NT2/D1 (cell line): ENCODE measurements around the gene SH3GLB1.

Experiments used
- DNase-seq: peaks from one replicate; pipeline ENCODE4 v3.0.0-alpha.2; 2011; ENCODE audit warnings: low read depth, low spot score
- H3K27me3 ChIP-seq: 2 replicates; pipeline ENCODE4 v1.6.0; 2011; ENCODE audit warnings: mild to moderate bottlenecking; ENCODE audit not compliant: insufficient read length, insufficient read depth
- H3K36me3 ChIP-seq: 2 replicates; pipeline ENCODE4 v1.6.1; 2011; ENCODE audit warnings: mild to moderate bottlenecking, low read length, mixed read lengths; ENCODE audit not compliant: insufficient read depth, insufficient read length
- H3K4me1 ChIP-seq: 2 replicates; pipeline ENCODE4 v1.5.1; 2011; ENCODE audit not compliant: insufficient read depth, insufficient read length
- H3K4me3 ChIP-seq: 2 replicates; pipeline ENCODE4 v1.5.1; 2011; ENCODE audit warnings: low read depth; ENCODE audit not compliant: insufficient read length
- H3K9ac ChIP-seq: 2 replicates; pipeline ENCODE4 v1.6.0; 2011; ENCODE audit warnings: low read depth; ENCODE audit not compliant: insufficient read length
- H3K9me3 ChIP-seq: 2 replicates; pipeline ENCODE4 v1.5.1; 2011; ENCODE audit warnings: mild to moderate bottlenecking, low read length; ENCODE audit not compliant: insufficient read depth
- SUZ12 ChIP-seq: IDR thresholded peaks from 2 replicates; pipeline ENCODE4 v1.6.1; 2011; ENCODE audit not compliant: insufficient read length, insufficient read depth; ENCODE audit errors: extremely low read depth
- YY1 ChIP-seq: IDR thresholded peaks from 2 replicates; pipeline ENCODE4 v1.6.1; 2011; ENCODE audit not compliant: insufficient read length, insufficient read depth
- ZNF274 ChIP-seq: IDR thresholded peaks from 2 replicates; pipeline ENCODE4 v1.6.1; 2011; ENCODE audit warnings: mild to moderate bottlenecking, low read depth, low read length

SH3GLB1 gene

DNA sequence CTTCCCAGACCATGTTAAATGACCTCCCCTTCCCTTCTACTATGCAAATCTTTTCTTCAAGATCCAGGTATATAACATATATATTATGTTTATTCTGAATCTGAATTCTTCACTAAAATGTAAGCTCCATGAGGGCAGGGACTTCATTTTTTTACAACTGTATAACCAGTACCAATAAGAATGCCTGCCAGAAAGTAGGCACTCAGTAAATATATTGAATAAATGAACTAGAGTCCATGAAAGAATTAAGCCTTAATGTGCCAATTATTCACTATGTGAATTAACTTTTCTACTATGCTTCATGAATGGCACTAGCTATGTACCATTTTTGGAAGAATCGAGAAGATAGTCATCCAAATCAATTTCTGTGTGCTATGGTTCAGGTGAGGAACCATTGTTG lies 60.1 kb downstream of the SH3GLB1 start:
- no peaks in the 10 kb centered on the region for H3K4me1 ChIP-seq
- H3K36me3 ChIP-seq = no peaks in the 10 kb centered on the region
- TF ChIP-seq SUZ12 = no peak
- no peak for TF ChIP-seq ZNF274
- TF ChIP-seq YY1 = no peak
- H3K9ac ChIP-seq = no peak overlapping the region
- no peak overlapping the region for H3K4me3 ChIP-seq
- no peak for DNase-seq
- no peaks in the 10 kb centered on the region for H3K27me3 ChIP-seq
- H3K9me3 ChIP-seq = no peaks in the 10 kb centered on the region

GRCh38 chr1:86765073-86765472 lies 60.7 kb downstream of the SH3GLB1 start:
- H3K4me3 ChIP-seq = no peak overlapping the region
- TF ChIP-seq YY1 = no peak
- no peak for TF ChIP-seq ZNF274
- TF ChIP-seq SUZ12 = no peak
- H3K4me1 ChIP-seq = no peaks in the 10 kb centered on the region
- no peaks in the 10 kb centered on the region for H3K9me3 ChIP-seq
- DNase-seq = no peak
- H3K9ac ChIP-seq = no peak overlapping the region
- H3K27me3 ChIP-seq = no peaks in the 10 kb centered on the region
- no peaks in the 10 kb centered on the region for H3K36me3 ChIP-seq

DNA sequence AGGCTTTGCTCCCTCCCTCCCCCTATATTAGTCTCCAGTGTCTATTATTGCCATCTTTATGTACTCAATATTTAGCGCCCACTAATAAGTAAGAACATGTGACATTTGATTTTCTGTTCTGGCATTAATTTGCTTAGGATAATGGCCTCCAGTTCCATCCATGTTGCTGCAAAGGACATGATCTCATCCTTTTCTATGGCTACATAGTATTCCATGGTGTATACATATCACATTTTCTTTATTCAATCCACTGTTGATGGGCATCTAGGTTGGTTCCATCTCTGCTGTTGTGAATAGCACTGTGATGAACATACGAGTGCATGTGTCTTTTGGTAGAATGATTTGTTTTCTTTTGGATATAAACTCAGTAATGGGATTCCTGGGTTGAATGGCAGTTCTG lies 61.3 kb downstream of the SH3GLB1 start:
- no peaks in the 10 kb centered on the region for H3K36me3 ChIP-seq
- no peaks in the 10 kb centered on the region for H3K27me3 ChIP-seq
- H3K4me1 ChIP-seq = no peaks in the 10 kb centered on the region
- DNase-seq = no peak
- no peak overlapping the region for H3K4me3 ChIP-seq
- TF ChIP-seq SUZ12 = no peak
- TF ChIP-seq ZNF274 = no peak
- no peak for TF ChIP-seq YY1
- no peak overlapping the region for H3K9ac ChIP-seq
- H3K9me3 ChIP-seq = no peaks in the 10 kb centered on the region

GRCh38 chr1:86768554-86768953 lies 64.2 kb downstream of the SH3GLB1 start:
- no peaks in the 10 kb centered on the region for H3K36me3 ChIP-seq
- H3K9ac ChIP-seq = no peak overlapping the region
- H3K9me3 ChIP-seq = no peaks in the 10 kb centered on the region
- no peaks in the 10 kb centered on the region for H3K4me1 ChIP-seq
- no peaks in the 10 kb centered on the region for H3K27me3 ChIP-seq
- DNase-seq = no peak
- TF ChIP-seq YY1 = no peak
- TF ChIP-seq ZNF274 = no peak
- TF ChIP-seq SUZ12 = no peak
- H3K4me3 ChIP-seq = no peak overlapping the region

DNA sequence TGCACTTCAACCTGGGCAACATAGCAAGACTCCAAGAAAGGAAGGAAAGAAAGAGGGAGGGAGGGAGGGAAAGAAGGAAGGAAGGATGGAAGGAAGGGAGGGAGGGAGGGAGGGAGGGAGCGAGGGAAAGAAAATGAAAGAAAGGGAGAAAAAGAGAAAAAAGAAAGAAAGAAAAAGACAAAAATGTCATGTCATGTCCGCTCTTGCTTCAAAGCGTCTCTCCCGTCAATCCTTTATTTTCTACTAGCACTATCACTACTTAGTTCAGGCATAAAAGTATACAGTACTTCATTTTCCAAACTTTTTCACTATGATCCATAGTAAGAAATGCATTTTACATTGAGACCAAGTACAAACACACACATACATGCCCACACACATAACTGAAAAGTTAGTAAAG lies 64.7 kb downstream of the SH3GLB1 start:
- H3K4me1 ChIP-seq = no peaks in the 10 kb centered on the region
- no peak overlapping the region for H3K4me3 ChIP-seq
- no peaks in the 10 kb centered on the region for H3K9me3 ChIP-seq
- no peak for DNase-seq
- H3K9ac ChIP-seq = no peak overlapping the region
- no peaks in the 10 kb centered on the region for H3K36me3 ChIP-seq
- TF ChIP-seq ZNF274 (no peak), SUZ12 (no peak), YY1 (no peak)
- no peaks in the 10 kb centered on the region for H3K27me3 ChIP-seq

DNA sequence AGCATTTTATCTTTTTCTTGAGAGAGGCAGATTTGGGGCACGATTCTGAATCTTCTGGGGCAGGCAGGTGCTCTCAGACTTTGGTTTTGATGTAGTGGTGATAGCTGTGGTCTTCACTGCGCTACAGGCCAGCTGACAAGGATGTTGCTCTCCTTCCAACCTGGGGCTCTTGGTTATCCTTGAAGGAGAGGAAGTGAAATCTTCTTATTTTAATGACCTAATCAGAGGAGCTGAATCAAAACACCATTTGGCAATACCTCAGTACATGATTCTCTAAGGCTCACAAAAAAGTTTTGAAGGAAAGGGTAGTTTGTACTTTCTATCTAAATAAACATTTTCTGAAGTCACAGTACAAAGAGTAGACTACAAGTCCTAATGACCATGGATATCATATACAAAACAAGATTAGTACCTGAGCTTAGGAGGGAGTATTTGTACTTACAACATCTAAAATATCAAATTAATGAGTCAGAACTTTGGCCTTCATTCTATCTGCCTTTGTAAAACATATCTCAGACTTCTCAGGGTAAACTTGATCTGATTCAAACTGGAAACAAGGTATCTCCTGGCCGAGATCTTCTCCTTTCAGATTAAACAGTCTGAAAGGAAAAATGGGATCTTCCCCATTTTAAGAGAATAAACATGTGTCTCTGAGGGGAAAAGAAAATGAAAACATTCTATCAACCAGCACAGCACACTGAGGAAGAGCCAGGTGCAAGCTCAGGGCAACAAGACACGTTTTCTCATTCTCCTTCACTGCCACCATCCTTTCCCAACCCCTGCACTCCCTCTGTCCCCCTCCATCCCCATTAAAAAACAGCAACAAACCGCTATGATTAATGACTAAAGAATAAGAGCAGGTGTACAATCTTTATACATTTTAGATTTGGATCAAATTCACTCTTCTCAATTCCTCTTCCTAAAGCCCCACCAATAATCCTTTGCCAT lies 69.2 kb downstream of the SH3GLB1 start:
- Histone ChIP-seq H3K36me3 (no peaks in the 10 kb centered on the region), H3K27me3 (no peaks in the 10 kb centered on the region), H3K4me3 (no peak overlapping the region), H3K4me1 (no peaks in the 10 kb centered on the region), H3K9ac (no peak overlapping the region), H3K9me3 (no peaks in the 10 kb centered on the region)
- no peak for DNase-seq
- TF ChIP-seq ZNF274 (no peak), SUZ12 (no peak), YY1 (no peak)

DNA sequence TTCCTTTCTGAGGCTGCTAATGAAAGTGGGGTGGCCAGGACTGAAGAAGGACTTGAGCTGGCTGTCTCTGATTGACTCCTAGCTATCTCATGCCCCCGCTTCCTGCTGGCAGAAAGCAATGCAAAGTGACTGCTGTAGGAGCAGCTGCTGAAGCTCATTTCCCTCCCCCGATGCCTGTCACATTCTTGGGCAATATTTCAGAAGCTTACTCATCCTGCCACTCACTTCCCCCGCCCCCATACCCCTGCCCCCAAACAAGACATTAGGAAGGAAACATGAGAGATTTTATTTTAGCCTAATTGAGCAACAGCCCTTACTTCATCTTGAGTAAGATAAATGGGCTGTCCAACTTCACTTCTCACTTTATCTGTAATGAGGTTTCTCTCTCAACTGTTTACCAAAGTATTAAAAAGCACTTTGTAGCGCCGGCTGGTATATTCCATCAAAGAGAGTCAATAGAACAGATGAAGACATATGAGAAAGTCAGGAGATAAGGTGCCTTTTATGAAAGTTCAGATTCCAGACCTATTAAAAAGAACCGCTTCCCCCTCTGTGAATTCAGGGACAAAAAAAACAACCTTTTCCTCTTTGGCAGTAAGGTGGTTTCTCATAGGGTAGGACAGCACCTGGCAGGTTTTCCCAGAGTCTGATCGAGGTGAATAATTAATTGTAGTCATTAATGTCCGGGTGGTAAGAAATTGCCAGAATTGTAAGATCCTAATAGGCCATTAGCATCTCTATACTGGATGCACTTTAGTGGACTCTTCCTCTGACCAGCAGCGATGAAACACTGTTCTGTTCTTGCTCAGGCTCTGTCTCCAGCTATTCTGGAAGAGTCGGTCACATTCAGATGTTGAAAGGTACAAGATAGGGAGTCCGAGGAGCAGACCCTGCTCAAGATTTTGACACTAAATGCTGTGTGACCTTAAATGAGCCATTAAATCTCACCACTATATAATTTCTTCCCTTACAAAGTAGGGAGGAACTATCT lies 70.2 kb downstream of the SH3GLB1 start:
- DNase-seq = peak; percentile 36
- H3K9ac ChIP-seq = no peak overlapping the region
- TF ChIP-seq YY1 (no peak), SUZ12 (no peak), ZNF274 (no peak)
- no peaks in the 10 kb centered on the region for H3K27me3 ChIP-seq
- H3K36me3 ChIP-seq = no peaks in the 10 kb centered on the region
- no peak overlapping the region for H3K4me3 ChIP-seq
- H3K4me1 ChIP-seq = no peaks in the 10 kb centered on the region
- H3K9me3 ChIP-seq = no peaks in the 10 kb centered on the region
